GM23248 (cell line): ENCODE data around the gene C20orf144.

Experiments used
- EZH2 ChIP-seq: fragments of 200-600 bp; sonication (generic); IDR thresholded peaks from 2 replicates; pipeline ENCODE4 v1.6.1; 2018; ENCODE audit warnings: antibody characterized with exemption, mild to moderate bottlenecking; ENCODE audit not compliant: insufficient read depth, poor library complexity, severe bottlenecking
- EZH2phosphoT487 ChIP-seq: fragments of 200-600 bp; sonication (generic); IDR thresholded peaks from 2 replicates; pipeline ENCODE4 v1.6.1; 2018; ENCODE audit warnings: antibody characterized with exemption, moderate library complexity, mild to moderate bottlenecking, low read depth; ENCODE audit not compliant: insufficient read depth

- no peak for TF ChIP-seq EZH2
- TF ChIP-seq EZH2phosphoT487: no peak
These were observed 5.1 kb downstream of the C20orf144 start for GRCh38 chr20:33667245-33667675.
